ENCODE data around the gene PACSIN1.

PACSIN1 gene

GRCh38 chr6:34554291-34555006, 88.6 kb downstream of the PACSIN1 start:
- no peak for ATAC-seq
- TF ChIP-seq ZC3H10 (CRISPR knock-in tag; IDR thresholded peaks at IDR 0.05) (no peak), ZFP3 (CRISPR knock-in tag; IDR thresholded peaks at IDR 0.05) (no peak), OSR1 (CRISPR knock-in tag; IDR thresholded peaks at IDR 0.05) (no peak), PPARA (CRISPR knock-in tag; IDR thresholded peaks at IDR 0.05; ENCODE audit: borderline replicate concordance) (no peak), CSDC2 (CRISPR knock-in tag; IDR thresholded peaks at IDR 0.05) (no peak)
- TF ChIP-seq, protein P1, sequence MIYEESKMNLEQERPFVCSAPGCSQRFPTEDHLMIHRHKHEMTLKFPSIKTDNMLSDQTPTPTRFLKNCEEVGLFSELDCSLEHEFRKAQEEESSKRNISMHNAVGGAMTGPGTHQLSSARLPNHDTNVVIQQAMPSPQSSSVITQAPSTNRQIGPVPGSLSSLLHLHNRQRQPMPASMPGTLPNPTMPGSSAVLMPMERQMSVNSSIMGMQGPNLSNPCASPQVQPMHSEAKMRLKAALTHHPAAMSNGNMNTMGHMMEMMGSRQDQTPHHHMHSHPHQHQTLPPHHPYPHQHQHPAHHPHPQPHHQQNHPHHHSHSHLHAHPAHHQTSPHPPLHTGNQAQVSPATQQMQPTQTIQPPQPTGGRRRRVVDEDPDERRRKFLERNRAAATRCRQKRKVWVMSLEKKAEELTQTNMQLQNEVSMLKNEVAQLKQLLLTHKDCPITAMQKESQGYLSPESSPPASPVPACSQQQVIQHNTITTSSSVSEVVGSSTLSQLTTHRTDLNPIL (CRISPR knock-in tag; IDR thresholded peaks at IDR 0.05; ENCODE audit: low read depth): no peak

GRCh38 chr6:34555007-34555322, 89.1 kb downstream of the PACSIN1 start:
- TF ChIP-seq SNAI2 (CRISPR knock-in tag; IDR thresholded peaks at IDR 0.05): no peak
- TF ChIP-seq ZFP30 (CRISPR knock-in tag; IDR thresholded peaks at IDR 0.05): no peak
- no peak for TF ChIP-seq TCF4 (CRISPR knock-in tag; IDR thresholded peaks at IDR 0.05; ENCODE audit: borderline replicate concordance)
- no peak for TF ChIP-seq ZNF70 (CRISPR knock-in tag; IDR thresholded peaks at IDR 0.05)
- TF ChIP-seq GLIS3 (CRISPR knock-in tag; IDR thresholded peaks at IDR 0.05): no peak
- TF ChIP-seq RARB (CRISPR knock-in tag; IDR thresholded peaks at IDR 0.05): no peak
- TF ChIP-seq ZFP3 (CRISPR knock-in tag; IDR thresholded peaks at IDR 0.05): no peak
- no peak for TF ChIP-seq ESRRG (CRISPR knock-in tag; IDR thresholded peaks at IDR 0.05)
- TF ChIP-seq, protein P2, sequence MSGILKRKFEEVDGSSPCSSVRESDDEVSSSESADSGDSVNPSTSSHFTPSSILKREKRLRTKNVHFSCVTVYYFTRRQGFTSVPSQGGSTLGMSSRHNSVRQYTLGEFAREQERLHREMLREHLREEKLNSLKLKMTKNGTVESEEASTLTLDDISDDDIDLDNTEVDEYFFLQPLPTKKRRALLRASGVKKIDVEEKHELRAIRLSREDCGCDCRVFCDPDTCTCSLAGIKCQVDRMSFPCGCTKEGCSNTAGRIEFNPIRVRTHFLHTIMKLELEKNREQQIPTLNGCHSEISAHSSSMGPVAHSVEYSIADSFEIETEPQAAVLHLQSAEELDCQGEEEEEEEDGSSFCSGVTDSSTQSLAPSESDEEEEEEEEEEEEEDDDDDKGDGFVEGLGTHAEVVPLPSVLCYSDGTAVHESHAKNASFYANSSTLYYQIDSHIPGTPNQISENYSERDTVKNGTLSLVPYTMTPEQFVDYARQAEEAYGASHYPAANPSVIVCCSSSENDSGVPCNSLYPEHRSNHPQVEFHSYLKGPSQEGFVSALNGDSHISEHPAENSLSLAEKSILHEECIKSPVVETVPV (CRISPR knock-in tag; IDR thresholded peaks at IDR 0.05): no peak
- no peak for ATAC-seq

- TF ChIP-seq ISL1 (CRISPR knock-in tag; IDR thresholded peaks at IDR 0.05): no peak
- TF ChIP-seq, protein P3, sequence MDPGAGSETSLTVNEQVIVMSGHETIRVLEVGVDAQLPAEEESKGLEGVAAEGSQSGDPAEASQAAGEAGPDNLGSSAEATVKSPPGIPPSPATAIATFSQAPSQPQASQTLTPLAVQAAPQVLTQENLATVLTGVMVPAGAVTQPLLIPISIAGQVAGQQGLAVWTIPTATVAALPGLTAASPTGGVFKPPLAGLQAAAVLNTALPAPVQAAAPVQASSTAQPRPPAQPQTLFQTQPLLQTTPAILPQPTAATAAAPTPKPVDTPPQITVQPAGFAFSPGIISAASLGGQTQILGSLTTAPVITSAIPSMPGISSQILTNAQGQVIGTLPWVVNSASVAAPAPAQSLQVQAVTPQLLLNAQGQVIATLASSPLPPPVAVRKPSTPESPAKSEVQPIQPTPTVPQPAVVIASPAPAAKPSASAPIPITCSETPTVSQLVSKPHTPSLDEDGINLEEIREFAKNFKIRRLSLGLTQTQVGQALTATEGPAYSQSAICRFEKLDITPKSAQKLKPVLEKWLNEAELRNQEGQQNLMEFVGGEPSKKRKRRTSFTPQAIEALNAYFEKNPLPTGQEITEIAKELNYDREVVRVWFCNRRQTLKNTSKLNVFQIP (CRISPR knock-in tag; IDR thresholded peaks at IDR 0.05; ENCODE audit: borderline replicate concordance, low read depth): no peak
- no peak for TF ChIP-seq ZNF8 (CRISPR knock-in tag; IDR thresholded peaks at IDR 0.05)
- no peak for TF ChIP-seq ZFP30 (CRISPR knock-in tag; IDR thresholded peaks at IDR 0.05)
- TF ChIP-seq, protein P1 (CRISPR knock-in tag; IDR thresholded peaks at IDR 0.05; ENCODE audit: low read depth): no peak
- no peak for TF ChIP-seq ZFP3 (CRISPR knock-in tag; IDR thresholded peaks at IDR 0.05)
- no peak for TF ChIP-seq SNAI2 (CRISPR knock-in tag; IDR thresholded peaks at IDR 0.05)
- TF ChIP-seq ZC3H10 (CRISPR knock-in tag; IDR thresholded peaks at IDR 0.05): no peak
- TF ChIP-seq ESRRG (CRISPR knock-in tag; IDR thresholded peaks at IDR 0.05): no peak
- TF ChIP-seq, protein P2 (CRISPR knock-in tag; IDR thresholded peaks at IDR 0.05): no peak
- TF ChIP-seq OSR1 (CRISPR knock-in tag; IDR thresholded peaks at IDR 0.05): no peak
- TF ChIP-seq BACH2 (CRISPR knock-in tag; IDR thresholded peaks at IDR 0.05; ENCODE audit: borderline replicate concordance): no peak
- no peak for TF ChIP-seq PPARA (CRISPR knock-in tag; IDR thresholded peaks at IDR 0.05; ENCODE audit: borderline replicate concordance)
- TF ChIP-seq ARNTL (CRISPR knock-in tag; IDR thresholded peaks at IDR 0.05; ENCODE audit: borderline replicate concordance, low read depth): no peak
- TF ChIP-seq ZNF70 (CRISPR knock-in tag; IDR thresholded peaks at IDR 0.05): no peak
- no peak; the same call in 2 of the 3 replicates for ATAC-seq
Observed at GRCh38 chr6:34555328-34555727, 89.5 kb downstream of the PACSIN1 start.

DNA sequence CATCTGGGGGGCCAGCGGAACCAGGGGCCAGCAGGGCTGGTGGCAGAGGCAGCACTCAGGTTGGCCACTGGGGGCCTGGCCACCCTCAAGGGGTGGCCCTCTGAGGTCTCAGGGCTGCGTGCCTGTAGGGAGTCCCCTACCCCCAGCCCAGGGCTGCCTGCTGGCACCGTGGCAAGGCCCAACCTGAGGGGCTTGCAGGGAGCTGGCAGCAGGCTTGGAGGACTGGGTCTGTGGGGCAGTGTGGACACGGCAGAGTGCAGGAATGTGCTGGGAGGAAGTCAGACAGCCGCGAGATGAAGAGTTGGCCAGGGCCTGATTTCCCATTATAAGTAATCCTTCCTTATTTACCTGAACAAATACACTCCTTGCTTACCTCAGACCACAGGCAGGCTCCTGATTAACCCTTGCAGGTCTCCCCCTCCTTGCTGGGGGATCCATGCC, 90.2 kb downstream of the PACSIN1 start, which contains the start of gene SPDEF:
TSS of gene SPDEF (minus strand) at position 299 of the 441 bp plus-strand sequence. CDS start 11,874 bp downstream, outside the sequence.
- ATAC-seq: peak; percentile 20; the same call in 2 of the 3 replicates
- TF ChIP-seq TOX (CRISPR knock-in tag; IDR thresholded peaks at IDR 0.05; ENCODE audit: borderline replicate concordance) (no peak), ZFP3 (CRISPR knock-in tag; IDR thresholded peaks at IDR 0.05) (no peak), BACH2 (CRISPR knock-in tag; IDR thresholded peaks at IDR 0.05; ENCODE audit: borderline replicate concordance) (no peak), ISL1 (CRISPR knock-in tag; IDR thresholded peaks at IDR 0.05) (no peak)

Data from SK-N-SH treated with all-trans-retinoic acid at 6 μM for 48 hours (cell line).